Activated CD4-positive, alpha-beta T cell treated with anti-CD3 and anti-CD28 coated beads for 36 hours (primary cell): ENCODE measurements around the gene KRTAP10-5. TPM values are rescaled to one million over a fixed set of nuclear protein-coding genes. Genes with fewer than 3 reads are reported as not detected.
"Not testable (repeated sequence)": the region's sequence is repeated elsewhere in the genome, so short reads cannot be mapped to it uniquely, and the experiment has no call there.

Experiments used
- ATAC-seq: fragments of 200-7000 bp; cut with Tn5 transposase; one replicate; pipeline ENCODE4 v1.10.0; 2021; ENCODE audit warnings: mild to moderate bottlenecking, moderate library complexity
- CTCF ChIA-PET: fragments of 350-600 bp; sonication (Branson Sonifier 250); formaldehyde crosslinking; loops from one replicate; lab custom pipeline; 2021; ENCODE audit warnings: antibody characterized with exemption; lab: Charles Lee
- POLR2A ChIA-PET: fragments of 350-600 bp; sonication (Branson Sonifier 250); formaldehyde crosslinking; loops from one replicate; lab custom pipeline; 2021; ENCODE audit warnings: antibody characterized with exemption, inconsistent platforms; lab: Charles Lee
- DNase-seq: peaks from one replicate; pipeline ENCODE4 v3.0.0-alpha.2; 2020
- H3K27ac Mint-ChIP-seq: one replicate; pipeline ENCODE4 v1.8.0; 2021; ENCODE audit warnings: mixed read lengths
- H3K27me3 Mint-ChIP-seq: one replicate; pipeline ENCODE4 v1.8.0; 2021; ENCODE audit warnings: mixed read lengths
- H3K36me3 Mint-ChIP-seq: one replicate; pipeline ENCODE4 v1.8.0; 2021; ENCODE audit warnings: low read depth, mixed read lengths
- H3K4me1 Mint-ChIP-seq: one replicate; pipeline ENCODE4 v1.8.0; 2021; ENCODE audit warnings: mixed read lengths
- H3K4me3 Mint-ChIP-seq: one replicate; pipeline ENCODE4 v1.8.0; 2021; ENCODE audit warnings: mild to moderate bottlenecking, moderate library complexity, mixed read lengths
- H3K9me3 Mint-ChIP-seq: one replicate; pipeline ENCODE4 v1.8.0; 2021; ENCODE audit warnings: low read depth, mixed read lengths
- intact Hi-C, 2 experiments: fragments of 100-400 bp; cut with DNase I in 1 of 2; cut with micrococcal nuclease in 1 of 2; formaldehyde crosslinking; loops; one replicate each; pipeline versions ENCODE4 v1.14.2 to v1.15.1; 2022 to 2024; cut with DNase I, micrococcal nuclease
- total RNA-seq, 2 experiments: library from RNA; stranded (reverse); gene quantifications; one replicate each; pipeline ENCODE4 v1.2.3, GENCODE V29; 2021

Gene KRTAP10-5
- total RNA-seq, 2 experiments from 2014 or later: not detected

DNA sequence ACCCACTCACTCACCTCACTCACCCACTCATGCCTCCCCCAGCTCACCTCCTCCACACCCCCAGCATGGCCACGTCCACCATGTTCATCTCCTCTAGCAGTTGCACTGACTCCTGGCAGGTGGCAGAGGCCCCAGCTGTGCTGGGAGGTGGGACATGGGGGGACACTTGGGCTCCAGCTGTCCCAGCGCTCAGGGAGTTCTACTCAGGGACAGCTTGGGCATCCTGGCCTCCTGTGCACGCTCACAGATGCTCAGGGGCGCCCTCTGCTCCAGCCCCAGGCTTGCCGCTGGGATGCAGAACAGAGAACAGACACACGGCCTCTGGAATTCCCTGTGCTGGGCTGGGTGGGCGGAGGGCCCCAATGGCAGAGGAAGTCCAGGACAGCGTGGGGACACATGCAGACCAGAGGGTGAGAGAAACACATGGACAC lies 36.7 kb upstream of the KRTAP10-5 start:
- Mint-ChIP-seq H3K36me3 (peaks cover 21% of the 10 kb centered on the region), H3K27ac (no peak overlapping the region), H3K27me3 (no peaks in the 10 kb centered on the region), H3K9me3 (peaks cover 20% of the 10 kb centered on the region), H3K4me3 (no peak overlapping the region), H3K4me1 (peaks cover 45% of the 10 kb centered on the region)
- CTCF ChIA-PET: no interaction called here
- DNase-seq (no peak), ATAC-seq (no peak)
- intact Hi-C loops: loop anchor here (5.0 kb wide), 2 partner anchors 35 to 70 kb away; partner anchors contain the start of gene KRTAP12-4 (in 1 of the 2)
- POLR2A ChIA-PET: no interaction called here

DNA sequence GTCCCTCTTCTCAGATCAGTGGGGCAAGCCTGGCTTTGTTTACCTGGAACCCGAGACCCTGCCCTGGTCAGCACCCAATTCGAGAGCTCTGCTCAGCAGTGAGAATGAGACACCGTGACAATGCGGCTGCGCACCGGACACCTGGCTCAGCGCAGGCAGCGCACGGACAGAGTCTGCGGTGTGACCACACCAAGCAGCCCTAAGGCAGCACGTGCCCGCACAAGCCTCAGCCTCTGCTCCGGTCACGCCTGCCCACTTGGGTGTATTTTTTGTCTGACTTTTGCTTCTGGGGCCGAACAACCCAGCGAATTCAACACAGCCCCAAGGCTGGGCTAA lies 36.2 kb upstream of the KRTAP10-5 start:
- ChIA-PET CTCF (no interaction called here), POLR2A (no interaction called here)
- DNase-seq: no peak
- Mint-ChIP-seq H3K27ac (no peak overlapping the region), H3K27me3 (no peaks in the 10 kb centered on the region), H3K4me1 (peaks cover 45% of the 10 kb centered on the region), H3K9me3 (peaks cover 20% of the 10 kb centered on the region), H3K36me3 (peaks cover 21% of the 10 kb centered on the region), H3K4me3 (no peak overlapping the region)
- ATAC-seq: no peak
- intact Hi-C loops: loop anchor here (5.0 kb wide), 2 partner anchors 36 to 69 kb away; partner anchors contain the start of gene KRTAP12-4 (in 1 of the 2)

DNA sequence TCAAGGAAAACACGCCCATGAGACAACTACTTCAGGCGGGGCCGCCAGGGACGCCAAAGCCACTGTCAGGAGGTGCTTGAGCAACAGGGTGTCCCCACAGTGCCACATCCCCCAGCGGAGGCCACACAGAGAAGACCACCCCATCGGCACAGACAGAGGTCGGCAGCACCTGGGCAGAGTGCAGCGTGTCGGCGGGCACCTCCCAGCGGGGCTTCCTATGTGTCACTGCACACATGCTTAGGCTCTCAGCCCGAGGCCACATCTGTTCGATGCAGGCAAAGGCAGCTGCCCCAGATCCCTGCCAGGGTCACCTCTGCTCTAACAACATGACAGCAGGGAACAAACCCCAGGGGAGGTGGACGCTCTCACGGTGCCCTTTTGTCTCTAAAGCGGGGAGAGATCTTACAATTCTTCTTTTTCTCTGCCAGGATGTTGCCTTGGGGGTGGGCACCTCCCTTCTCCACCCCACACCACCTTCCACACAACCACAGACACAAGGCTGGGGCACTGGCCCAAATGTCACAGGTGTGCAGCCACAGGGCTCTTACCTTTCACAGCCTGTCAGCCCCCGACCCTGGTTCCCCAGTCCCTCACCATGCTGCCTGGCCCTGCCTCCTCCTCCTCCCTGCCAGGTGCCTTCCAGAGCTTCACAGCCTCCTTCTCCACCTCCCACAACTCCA lies 35.6 kb upstream of the KRTAP10-5 start:
- ChIA-PET POLR2A (no interaction called here), CTCF (no interaction called here)
- peaks cover 23% of the 10 kb centered on the region for H3K9me3 Mint-ChIP-seq
- peaks cover 21% of the 10 kb centered on the region for H3K36me3 Mint-ChIP-seq
- no peak overlapping the region for H3K4me3 Mint-ChIP-seq
- H3K4me1 Mint-ChIP-seq: peaks cover 45% of the 10 kb centered on the region
- DNase-seq (no peak), ATAC-seq (no peak)
- H3K27ac Mint-ChIP-seq: no peak overlapping the region
- no peaks in the 10 kb centered on the region for H3K27me3 Mint-ChIP-seq
- intact Hi-C loops: loop anchor here (5.0 kb wide), 2 partner anchors 36 to 69 kb away; partner anchors contain the start of gene KRTAP12-4 (in 1 of the 2)

DNA sequence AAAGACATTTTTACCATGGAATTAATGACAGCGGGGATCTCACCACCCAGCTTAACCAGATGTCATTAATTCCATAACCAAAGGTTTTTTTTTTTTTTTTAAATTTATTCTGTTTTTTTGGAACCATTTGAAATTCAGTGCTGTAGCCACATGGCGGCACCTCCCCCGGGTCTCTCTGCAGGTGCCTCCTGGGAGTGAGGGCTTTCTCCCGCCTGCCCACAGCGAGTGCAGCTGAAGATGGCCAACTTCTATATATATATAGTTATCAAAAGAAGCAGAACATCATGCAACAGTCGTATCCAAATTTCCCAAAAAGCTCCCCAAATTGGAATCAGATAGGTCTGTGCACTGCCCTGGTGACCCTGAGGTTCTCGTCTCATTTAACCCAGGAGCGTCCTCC lies 35.1 kb upstream of the KRTAP10-5 start:
- ChIA-PET CTCF (no interaction called here), POLR2A (no interaction called here)
- H3K27ac Mint-ChIP-seq: no peak overlapping the region
- peaks cover 22% of the 10 kb centered on the region for H3K9me3 Mint-ChIP-seq
- H3K4me3 Mint-ChIP-seq: no peak overlapping the region
- DNase-seq (no peak), ATAC-seq (no peak)
- H3K4me1 Mint-ChIP-seq: peaks cover 41% of the 10 kb centered on the region
- H3K36me3 Mint-ChIP-seq: peaks cover 20% of the 10 kb centered on the region
- H3K27me3 Mint-ChIP-seq: no peaks in the 10 kb centered on the region
- intact Hi-C loops: loop anchor here (5.0 kb wide), 2 partner anchors 37 to 68 kb away; partner anchors contain the start of gene KRTAP12-4 (in 1 of the 2)

DNA sequence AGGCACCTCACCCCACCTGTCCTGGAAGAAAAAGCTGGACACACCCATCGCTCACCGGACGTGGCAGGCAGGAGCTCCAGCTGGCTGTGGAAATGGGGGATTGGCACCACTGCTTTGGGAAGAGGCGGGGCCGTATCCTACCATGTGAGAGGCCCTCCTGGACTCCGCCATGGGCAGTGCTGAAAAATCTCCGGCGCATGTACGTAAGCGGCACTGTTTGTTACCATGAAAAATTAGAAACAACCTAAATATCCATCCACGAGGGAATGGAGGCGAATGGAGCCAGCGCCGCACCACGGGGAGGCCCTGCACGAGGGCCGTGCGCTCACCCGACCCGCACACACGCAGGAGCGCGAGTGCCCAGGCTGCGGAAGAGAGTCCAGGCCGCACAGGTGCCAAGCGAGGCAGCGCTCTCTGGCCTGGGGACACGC lies 34.6 kb upstream of the KRTAP10-5 start:
- POLR2A ChIA-PET: no interaction called here

DNA sequence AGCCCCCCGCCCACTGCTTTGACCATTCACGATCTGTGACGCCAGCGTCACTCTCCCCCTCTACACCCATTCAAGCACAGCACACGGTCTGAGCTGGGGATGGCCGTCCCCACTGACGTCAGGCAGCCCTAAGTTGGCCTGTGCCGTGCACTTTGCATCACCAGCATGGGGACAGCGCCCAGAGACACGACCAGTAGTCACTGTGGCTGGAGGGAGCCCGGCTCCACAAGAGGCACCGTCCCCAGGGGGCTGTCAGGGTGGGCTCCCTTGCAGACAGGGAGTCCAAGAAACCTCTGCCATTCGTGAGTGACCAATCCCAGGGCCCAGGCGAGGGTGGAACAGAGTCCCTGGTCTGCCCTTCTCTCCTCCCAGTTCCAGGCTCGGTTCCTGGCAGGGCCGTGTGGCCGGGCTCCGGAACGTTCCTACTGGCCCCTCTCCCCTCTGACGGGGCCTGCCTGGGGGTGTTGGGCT lies 33.8 kb upstream of the KRTAP10-5 start:
- H3K27ac Mint-ChIP-seq: no peak overlapping the region
- intact Hi-C loops: no loop called here
- DNase-seq (no peak), ATAC-seq (no peak)
- peaks cover 19% of the 10 kb centered on the region for H3K9me3 Mint-ChIP-seq
- CTCF ChIA-PET: no interaction called here
- no peaks in the 10 kb centered on the region for H3K27me3 Mint-ChIP-seq
- H3K4me1 Mint-ChIP-seq: peaks cover 32% of the 10 kb centered on the region
- H3K4me3 Mint-ChIP-seq: no peak overlapping the region
- H3K36me3 Mint-ChIP-seq: peaks cover 13% of the 10 kb centered on the region
- POLR2A ChIA-PET: no interaction called here

More for the DNA sequence above, 34.6 kb upstream of the KRTAP10-5 start:
- ATAC-seq: no peak
- no peaks in the 10 kb centered on the region for H3K27me3 Mint-ChIP-seq
- H3K36me3 Mint-ChIP-seq: peaks cover 18% of the 10 kb centered on the region
- DNase-seq: no peak
- peaks cover 39% of the 10 kb centered on the region for H3K4me1 Mint-ChIP-seq
- intact Hi-C loops: loop anchor here (5.0 kb wide), 2 partner anchors 37 to 68 kb away; partner anchors contain the start of gene KRTAP12-4 (in 1 of the 2)
- CTCF ChIA-PET: no interaction called here
- H3K9me3 Mint-ChIP-seq: peaks cover 20% of the 10 kb centered on the region
- H3K27ac Mint-ChIP-seq: no peak overlapping the region
- no peak overlapping the region for H3K4me3 Mint-ChIP-seq

DNA sequence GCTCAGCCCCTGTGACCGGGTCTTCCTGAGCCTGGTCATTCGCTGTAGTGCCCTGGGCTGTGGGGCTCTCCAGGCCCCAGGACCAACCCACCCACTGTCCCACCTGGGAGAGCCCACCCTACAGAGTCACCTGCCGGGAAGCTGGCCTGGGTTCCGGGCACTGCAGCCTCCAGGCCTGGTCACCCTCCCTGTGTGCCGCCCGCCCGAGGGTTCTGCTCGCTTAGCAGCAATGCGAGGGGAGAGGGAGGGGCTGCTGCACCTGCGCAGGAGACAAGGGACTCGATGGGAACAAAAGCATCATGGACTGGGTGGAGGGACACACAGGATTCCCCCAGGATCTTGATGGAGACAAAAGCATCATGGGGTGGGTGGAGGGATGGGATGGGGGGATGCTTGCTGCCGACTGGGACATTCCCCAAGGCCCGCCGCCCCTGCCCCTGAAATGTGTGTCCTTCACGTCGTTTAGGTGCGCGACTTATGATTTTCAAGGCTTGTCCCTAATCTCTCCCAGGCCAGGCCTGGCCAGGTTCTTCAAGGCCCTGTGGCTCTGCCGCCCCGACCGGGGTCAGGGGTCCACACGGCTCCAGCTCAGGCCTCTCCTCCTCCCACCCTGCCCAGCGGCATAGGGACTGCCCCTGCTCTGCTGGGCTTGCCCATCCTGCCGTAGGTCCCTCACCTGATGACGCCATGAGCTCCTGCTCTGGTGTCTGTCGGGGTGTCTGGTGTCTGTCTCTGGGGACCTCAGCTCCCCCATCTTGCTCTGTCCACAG lies 33.2 kb upstream of the KRTAP10-5 start:
- no peak for ATAC-seq
- Mint-ChIP-seq H3K9me3 (peaks cover 21% of the 10 kb centered on the region), H3K36me3 (peaks cover 8% of the 10 kb centered on the region), H3K27ac (no peak overlapping the region), H3K4me1 (peaks cover 26% of the 10 kb centered on the region), H3K27me3 (no peaks in the 10 kb centered on the region), H3K4me3 (no peak overlapping the region)
- intact Hi-C loops: no loop called here
- DNase-seq: no peak
- POLR2A ChIA-PET: no interaction called here
- CTCF ChIA-PET: no interaction called here

DNA sequence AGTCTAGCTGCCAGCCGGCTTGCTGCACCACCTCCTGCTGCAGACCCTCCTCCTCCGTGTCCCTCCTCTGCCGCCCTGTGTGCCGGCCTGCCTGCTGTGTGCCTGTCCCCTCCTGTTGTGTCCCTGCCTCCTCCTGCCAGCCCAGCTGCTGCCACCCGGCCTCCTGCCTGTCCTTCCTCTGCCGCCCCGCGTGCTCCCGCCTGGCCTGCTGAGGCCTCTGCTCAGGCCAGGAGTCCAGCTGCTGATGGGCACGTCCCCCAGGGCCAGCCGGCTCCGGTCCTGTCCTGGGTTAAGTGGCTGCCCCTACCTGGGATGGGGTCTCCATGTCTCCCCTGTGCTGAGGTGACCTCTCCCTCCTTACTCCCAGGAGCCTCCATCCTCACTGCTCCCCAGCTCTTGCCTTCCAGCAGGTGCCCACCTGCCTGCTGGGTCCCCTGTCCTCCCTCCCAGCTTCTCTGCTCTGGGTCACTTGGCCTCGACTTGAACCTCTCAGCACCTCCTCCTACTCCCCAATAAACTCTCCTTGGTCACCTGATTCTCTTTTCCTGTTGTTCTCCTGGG lies 32.3 kb upstream of the KRTAP10-5 start:
- H3K9me3 Mint-ChIP-seq: peaks cover 18% of the 10 kb centered on the region
- H3K4me3 Mint-ChIP-seq: no peak overlapping the region
- H3K36me3 Mint-ChIP-seq: peaks cover 8% of the 10 kb centered on the region
- intact Hi-C loops: no loop called here
- H3K4me1 Mint-ChIP-seq: peaks cover 17% of the 10 kb centered on the region
- no peak overlapping the region for H3K27ac Mint-ChIP-seq
- ChIA-PET CTCF (no interaction called here), POLR2A (no interaction called here)
- DNase-seq: no peak
- no peak for ATAC-seq
- no peaks in the 10 kb centered on the region for H3K27me3 Mint-ChIP-seq

DNA sequence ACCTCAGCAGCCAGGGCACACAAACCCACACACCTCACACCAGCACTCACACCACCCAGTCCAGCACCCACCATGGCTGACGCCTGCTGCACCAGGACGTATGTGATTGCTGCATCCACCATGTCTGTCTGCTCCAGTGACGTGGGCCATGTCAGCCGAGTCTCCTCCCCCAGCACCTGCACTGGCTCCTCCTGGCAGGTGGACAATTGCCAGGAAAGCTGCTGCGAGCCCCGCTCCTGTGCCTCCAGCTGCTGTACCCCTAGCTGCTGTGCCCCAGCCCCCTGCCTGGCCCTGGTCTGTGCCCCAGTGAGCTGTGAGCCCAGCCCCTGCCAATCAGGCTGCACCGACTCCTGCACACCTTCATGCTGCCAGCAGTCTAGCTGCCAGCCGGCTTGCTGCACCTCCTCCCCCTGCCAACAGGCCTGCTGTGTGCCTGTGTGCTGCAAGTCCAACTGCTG lies 31.7 kb upstream of the KRTAP10-5 start, which contains the start of gene KRTAP10-8:
TSS of gene KRTAP10-8 (plus strand) at position 51 of the 458 bp plus-strand sequence. CDS start at position 73, 22 bp downstream.
- DNase-seq (no peak), ATAC-seq (no peak)
- peaks cover 8% of the 10 kb centered on the region for H3K36me3 Mint-ChIP-seq
- no peak within 1 kb of the TSS for H3K4me3 Mint-ChIP-seq
- H3K27me3 Mint-ChIP-seq: no peaks in the 10 kb centered on the region
- peaks cover 18% of the 10 kb centered on the region for H3K9me3 Mint-ChIP-seq
- CTCF ChIA-PET: no interaction called here
- intact Hi-C loops: no loop called here
- no peak within 1 kb of the TSS for H3K27ac Mint-ChIP-seq
- POLR2A ChIA-PET: no interaction called here
- peaks cover 11% of the 10 kb centered on the region for H3K4me1 Mint-ChIP-seq

DNA sequence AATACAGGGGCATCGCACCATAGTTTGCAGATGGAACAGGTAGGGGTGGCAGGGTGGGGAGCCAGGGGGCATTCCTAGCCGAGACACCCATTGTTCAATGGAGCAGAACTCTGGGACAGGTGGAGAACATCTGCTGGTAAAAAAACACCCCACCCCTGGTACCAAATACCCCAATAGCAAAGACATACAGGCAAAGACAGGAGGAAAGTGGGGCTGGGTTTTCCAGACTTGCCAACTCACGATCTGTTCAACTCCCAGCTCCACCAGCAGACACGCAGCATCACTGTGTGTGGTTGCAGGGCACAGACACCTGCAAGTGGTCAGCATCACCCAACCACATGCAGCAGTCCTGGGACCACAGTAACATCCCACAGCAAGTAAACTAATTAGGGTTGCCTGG lies 31.1 kb upstream of the KRTAP10-5 start:
- ChIA-PET POLR2A (no interaction called here), CTCF (no interaction called here)
- intact Hi-C loops: no loop called here
- DNase-seq (no peak), ATAC-seq (no peak)
- Mint-ChIP-seq H3K27me3 (no peaks in the 10 kb centered on the region), H3K9me3 (peaks cover 18% of the 10 kb centered on the region), H3K4me1 (peaks cover 6% of the 10 kb centered on the region), H3K4me3 (no peak overlapping the region), H3K27ac (no peak overlapping the region), H3K36me3 (peaks cover 8% of the 10 kb centered on the region)

DNA sequence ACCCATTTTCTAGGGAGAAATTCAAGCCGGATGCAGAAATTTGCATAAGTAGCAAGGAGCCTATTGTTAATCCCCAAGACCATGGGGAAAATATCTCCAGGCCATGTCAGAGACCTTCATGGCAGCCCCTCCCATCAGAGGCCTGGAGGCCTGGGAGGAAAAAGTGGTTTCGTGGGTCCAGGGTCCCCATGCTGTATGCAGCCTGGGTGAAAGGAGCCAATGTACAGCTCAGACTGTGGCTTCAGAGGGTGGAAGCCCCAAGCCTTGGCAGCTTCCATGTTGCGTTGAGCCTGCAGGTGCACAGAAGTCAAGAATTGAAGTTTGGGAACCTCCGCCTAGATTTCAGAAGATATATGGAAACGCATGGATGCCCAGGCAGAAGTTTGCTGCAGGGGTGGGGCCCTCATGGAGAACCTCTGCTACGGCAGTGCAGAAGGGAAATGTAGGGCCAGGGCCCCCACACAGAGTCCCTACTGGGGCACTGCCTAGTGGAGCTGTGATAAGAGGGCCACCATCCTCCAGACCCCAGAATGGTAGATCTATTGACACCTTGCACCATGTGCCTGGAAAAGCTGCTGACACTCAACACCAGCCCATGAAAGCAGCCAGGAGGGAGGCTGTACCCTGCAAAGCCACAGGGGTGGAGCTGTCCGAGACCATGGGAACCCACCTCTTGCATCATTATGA lies 29.9 kb upstream of the KRTAP10-5 start:
- DNase-seq, H3K4me1 Mint-ChIP-seq, intact Hi-C loops, H3K36me3 Mint-ChIP-seq, H3K4me3 Mint-ChIP-seq, H3K27ac Mint-ChIP-seq, ATAC-seq, POLR2A ChIA-PET, H3K27me3 Mint-ChIP-seq: not testable (repeated sequence)
- peaks cover 18% of the 10 kb centered on the region for H3K9me3 Mint-ChIP-seq
- CTCF ChIA-PET: interaction anchor here (0.5 to 0.9 kb wide), 2 partner anchors 16 to 36 kb away, joined by 3 read pairs; no protein-coding TSS in a partner anchor
